ENCODE results near the gene SRP72.
A peak's percentile ranks its signal among the peaks of the same experiment; 100 is the strongest.

SRP72 gene

GRCh38 chr4:56513517-56513916 is 46.1 kb downstream of the SRP72 start:
- H3K4me3 ChIP-seq (ENCODE audit: low read depth, low read length), result no peak overlapping the region
- TF ChIP-seq CTCF (conservative IDR thresholded peaks at IDR 0.05; ENCODE audit: low read depth, low read length), result no peak
- no peak for DNase-seq (ENCODE audit: low read depth)

GRCh38 chr4:56530269-56531148 is 63.1 kb downstream of the SRP72 start:
- peak overlapping the region; percentile 66 for H3K4me3 ChIP-seq (ENCODE audit: low read depth, low read length)
- DNase-seq (ENCODE audit: low read depth), result peak; percentile 84
- TF ChIP-seq CTCF (conservative IDR thresholded peaks at IDR 0.05; ENCODE audit: low read depth, low read length), result no peak

- peak overlapping the region; percentile 66 for H3K4me3 ChIP-seq (ENCODE audit: low read depth, low read length)
- TF ChIP-seq CTCF (conservative IDR thresholded peaks at IDR 0.05; ENCODE audit: low read depth, low read length), result no peak
- DNase-seq (ENCODE audit: low read depth), result no peak
Observed at GRCh38 chr4:56531149-56531770, 63.8 kb downstream of the SRP72 start.

GRCh38 chr4:56531823-56532222 is 64.4 kb downstream of the SRP72 start:
- no peak for TF ChIP-seq CTCF (conservative IDR thresholded peaks at IDR 0.05; ENCODE audit: low read depth, low read length)
- H3K4me3 ChIP-seq (ENCODE audit: low read depth, low read length), result no peak overlapping the region
- no peak for DNase-seq (ENCODE audit: low read depth)

- no peak overlapping the region for H3K4me3 ChIP-seq (ENCODE audit: low read depth, low read length)
- no peak for TF ChIP-seq CTCF (conservative IDR thresholded peaks at IDR 0.05; ENCODE audit: low read depth, low read length)
- no peak for DNase-seq (ENCODE audit: low read depth)
Observed at GRCh38 chr4:56532239-56532638, 64.8 kb downstream of the SRP72 start.

- TF ChIP-seq CTCF (conservative IDR thresholded peaks at IDR 0.05; ENCODE audit: low read depth, low read length), result no peak
- H3K4me3 ChIP-seq (ENCODE audit: low read depth, low read length), result no peak overlapping the region
- DNase-seq (ENCODE audit: low read depth), result no peak
Observed at GRCh38 chr4:56535915-56536314, 68.5 kb downstream of the SRP72 start.
